Muscle of leg (tissue), 11 donors: ENCODE data around the gene RND3. TPM values are rescaled to one million over a fixed set of nuclear protein-coding genes. Genes with fewer than 3 reads are reported as not detected.
A peak's percentile ranks its signal among the peaks of the same experiment; 100 is the strongest.

Experiments
- DNase-seq: peaks from one replicate; pipeline ENCODE4 v3.0.0; 2013
- H3K27ac ChIP-seq: one replicate; pipeline ENCODE4 v1.5.1; 2013; ENCODE audit warnings: mild to moderate bottlenecking, low read length, control low read depth
- H3K27me3 ChIP-seq: one replicate; pipeline ENCODE4 v1.6.1; 2013; ENCODE audit warnings: low read length; ENCODE audit not compliant: control insufficient read depth, insufficient read depth
- H3K36me3 ChIP-seq: one replicate; pipeline ENCODE4 v1.6.1; 2013; ENCODE audit warnings: low read length; ENCODE audit not compliant: control insufficient read depth, insufficient read depth
- H3K4me1 ChIP-seq: one replicate; pipeline ENCODE4 v1.6.1; 2013; ENCODE audit warnings: low read length; ENCODE audit not compliant: control insufficient read depth, insufficient read depth
- H3K4me3 ChIP-seq: one replicate; pipeline ENCODE4 v1.5.1; 2013; ENCODE audit warnings: low read length, control low read depth
- H3K9me3 ChIP-seq: replicated peaks from 2 replicates; pipeline ENCODE4 v1.6.1; 2013; ENCODE audit warnings: low read depth, low read length; ENCODE audit not compliant: control insufficient read depth
- WGBS: methylation state at CpG from one replicate; pipeline ENCODE4 v1.1.5; 2013; ENCODE audit warnings: missing lambda C conversion rate; ENCODE audit not compliant: insufficient coverage; 5-methylcytosine and 5-hydroxymethylcytosine counted together
- polyA plus RNA-seq, 8 donors: library from polyadenylated mRNA; unstranded; fragments of 120-200 nt; gene quantifications; one replicate each; pipeline versions ENCODE4 v1.2.1 to v1.2.3, GENCODE V29; 2013; ENCODE audit warnings: inconsistent platforms in 1 of 8, low replicate concordance in 1 of 8; ENCODE audit not compliant: insufficient read length in 8 of 8, insufficient read depth in 1 of 8
- total RNA-seq: library from RNA; stranded (reverse); fragments of 120-200 nt; gene quantifications from one replicate; pipeline ENCODE4 v1.2.4, GENCODE V29; 2013

RND3 gene
- total and polyA plus RNA-seq, 9 donors = 36.3 to 81.7 (median 44.6) TPM

DNA sequence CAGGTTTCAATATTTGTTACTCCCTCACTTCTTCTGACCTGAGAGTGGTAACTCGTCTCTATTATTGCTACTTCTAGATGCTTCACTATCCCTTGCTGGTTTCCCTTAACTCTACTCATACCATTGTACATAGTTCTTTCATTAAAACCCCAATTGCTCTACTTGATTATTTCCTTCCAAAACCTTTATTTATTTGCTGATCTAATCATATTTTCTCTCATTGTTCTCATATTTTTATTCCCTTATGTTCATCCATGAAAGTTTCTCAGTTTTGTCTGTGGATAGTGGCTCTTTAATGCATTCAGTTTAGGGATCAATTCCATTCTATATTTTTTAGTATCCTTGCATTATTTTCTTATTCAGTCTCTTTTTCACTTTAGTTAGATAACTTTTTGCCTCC lies 42.1 kb downstream of the RND3 start:
- 85% methylated on average over 1 of the region's 1 CpG for WGBS
- Histone ChIP-seq H3K4me1 (no peaks in the 10 kb centered on the region), H3K27me3 (no peaks in the 10 kb centered on the region), H3K4me3 (no peak overlapping the region), H3K36me3 (no peaks in the 10 kb centered on the region), H3K9me3 (no peaks in the 10 kb centered on the region), H3K27ac (no peak overlapping the region)
- no peak for DNase-seq

DNA sequence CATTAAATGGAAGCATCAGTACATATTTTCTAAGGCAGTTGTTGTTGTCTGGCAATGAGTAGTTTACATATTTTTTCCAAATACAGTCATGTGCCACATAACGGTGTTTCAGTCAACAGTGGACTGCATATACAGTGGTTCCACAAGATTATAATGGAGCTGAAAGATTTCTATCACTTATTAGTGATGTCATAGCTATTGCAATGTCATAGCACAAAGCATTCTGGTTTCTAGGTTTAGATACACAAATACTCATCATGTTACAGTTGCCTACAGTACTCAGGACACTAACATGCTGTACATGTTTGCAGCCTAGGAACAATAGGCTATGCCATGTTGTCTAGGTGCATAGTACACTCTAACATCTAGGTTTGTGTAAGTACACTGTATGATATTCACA lies 45.0 kb downstream of the RND3 start:
- H3K4me1 ChIP-seq = no peaks in the 10 kb centered on the region
- no CpG with 5 or more reads among the region's 1 CpG for WGBS
- H3K4me3 ChIP-seq = no peak overlapping the region
- no peak overlapping the region for H3K27ac ChIP-seq
- DNase-seq = no peak
- no peaks in the 10 kb centered on the region for H3K36me3 ChIP-seq
- H3K9me3 ChIP-seq = no peaks in the 10 kb centered on the region
- H3K27me3 ChIP-seq = no peaks in the 10 kb centered on the region

- Histone ChIP-seq H3K27me3 (no peaks in the 10 kb centered on the region), H3K9me3 (no peaks in the 10 kb centered on the region), H3K4me3 (no peak overlapping the region), H3K36me3 (no peaks in the 10 kb centered on the region), H3K27ac (peak overlapping the region; percentile 3), H3K4me1 (no peaks in the 10 kb centered on the region)
- DNase-seq = peak; percentile 93
- 20% methylated on average over 2 of the region's 2 CpGs for WGBS
These were observed 45.7 kb downstream of the RND3 start for GRCh38 chr2:150441784-150442183.

GRCh38 chr2:150441226-150441625 lies 46.2 kb downstream of the RND3 start:
- Histone ChIP-seq H3K9me3 (no peaks in the 10 kb centered on the region), H3K27me3 (no peaks in the 10 kb centered on the region), H3K27ac (no peak overlapping the region), H3K4me3 (no peak overlapping the region), H3K4me1 (no peaks in the 10 kb centered on the region), H3K36me3 (no peaks in the 10 kb centered on the region)
- no CpG with 5 or more reads among the region's 2 CpGs for WGBS
- DNase-seq = no peak

GRCh38 chr2:150438654-150439053 lies 48.8 kb downstream of the RND3 start:
- WGBS = no CpG with 5 or more reads among the region's 2 CpGs
- no peak overlapping the region for H3K27ac ChIP-seq
- H3K36me3 ChIP-seq = no peaks in the 10 kb centered on the region
- no peak for DNase-seq
- no peak overlapping the region for H3K4me3 ChIP-seq
- no peaks in the 10 kb centered on the region for H3K4me1 ChIP-seq
- H3K9me3 ChIP-seq = no peaks in the 10 kb centered on the region
- H3K27me3 ChIP-seq = no peaks in the 10 kb centered on the region

GRCh38 chr2:150438041-150438440 lies 49.4 kb downstream of the RND3 start:
- Histone ChIP-seq H3K4me1 (no peaks in the 10 kb centered on the region), H3K9me3 (no peaks in the 10 kb centered on the region), H3K27ac (no peak overlapping the region), H3K36me3 (no peaks in the 10 kb centered on the region), H3K27me3 (no peaks in the 10 kb centered on the region), H3K4me3 (no peak overlapping the region)
- WGBS = no CpG with 5 or more reads among the region's 2 CpGs
- no peak for DNase-seq

DNA sequence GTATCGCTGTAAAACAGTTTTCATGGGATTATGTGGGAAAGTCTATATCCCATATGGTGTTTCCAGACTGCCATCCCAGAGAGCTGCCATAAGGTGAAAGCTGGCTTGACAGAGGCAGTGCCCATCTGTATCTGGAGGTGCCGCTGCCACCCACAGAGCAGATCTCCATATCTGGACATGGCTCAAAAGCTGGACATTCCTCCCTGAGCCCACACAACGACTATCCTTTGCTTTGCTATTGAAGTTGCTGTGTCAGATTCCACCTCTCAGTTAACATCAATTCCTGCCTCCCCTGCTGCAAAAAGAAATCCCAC lies 55.2 kb downstream of the RND3 start:
- Histone ChIP-seq H3K27me3 (no peaks in the 10 kb centered on the region), H3K36me3 (no peaks in the 10 kb centered on the region), H3K4me3 (no peak overlapping the region), H3K9me3 (no peaks in the 10 kb centered on the region), H3K4me1 (no peaks in the 10 kb centered on the region), H3K27ac (no peak overlapping the region)
- no peak for DNase-seq
- 71% methylated on average over 3 of the region's 3 CpGs for WGBS

DNA sequence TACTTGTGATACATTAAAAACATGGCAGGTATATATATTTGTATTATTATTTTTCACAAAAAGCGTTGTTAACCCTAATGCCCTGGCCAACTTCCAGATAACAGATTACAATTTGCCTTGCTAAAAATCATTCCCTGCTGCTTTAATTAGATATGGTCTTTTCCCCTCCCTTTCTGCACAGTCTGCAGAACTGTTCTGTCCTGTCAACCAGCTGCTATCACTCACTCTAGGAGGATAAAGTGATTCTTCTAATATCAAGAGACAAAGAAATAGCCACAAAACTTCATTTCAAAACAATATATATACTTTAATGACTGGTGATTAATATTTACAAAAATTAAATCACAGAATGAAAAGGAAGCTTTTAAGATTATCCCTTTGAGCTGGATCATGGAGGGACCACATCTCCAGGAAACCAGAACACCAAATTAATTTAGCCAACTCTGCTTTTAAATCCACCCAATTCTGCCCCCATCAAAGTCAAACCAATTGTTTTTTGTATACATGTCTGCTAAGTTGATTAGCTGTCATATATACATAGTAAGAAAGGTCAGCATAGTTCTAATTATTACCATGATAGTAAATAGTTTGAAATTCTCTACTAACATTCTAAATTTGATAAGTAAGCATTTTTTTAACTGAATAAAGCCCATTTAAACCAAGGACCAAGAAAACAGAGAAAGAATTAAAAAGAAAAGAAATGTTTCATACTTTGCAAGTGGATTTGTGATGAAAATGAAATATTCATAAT lies 55.7 kb downstream of the RND3 start:
- H3K4me3 ChIP-seq = no peak overlapping the region
- no peaks in the 10 kb centered on the region for H3K36me3 ChIP-seq
- no peaks in the 10 kb centered on the region for H3K27me3 ChIP-seq
- WGBS = no CpG with 5 or more reads among the region's 1 CpG
- H3K9me3 ChIP-seq = no peaks in the 10 kb centered on the region
- no peak for DNase-seq
- H3K4me1 ChIP-seq = no peaks in the 10 kb centered on the region
- no peak overlapping the region for H3K27ac ChIP-seq

DNA sequence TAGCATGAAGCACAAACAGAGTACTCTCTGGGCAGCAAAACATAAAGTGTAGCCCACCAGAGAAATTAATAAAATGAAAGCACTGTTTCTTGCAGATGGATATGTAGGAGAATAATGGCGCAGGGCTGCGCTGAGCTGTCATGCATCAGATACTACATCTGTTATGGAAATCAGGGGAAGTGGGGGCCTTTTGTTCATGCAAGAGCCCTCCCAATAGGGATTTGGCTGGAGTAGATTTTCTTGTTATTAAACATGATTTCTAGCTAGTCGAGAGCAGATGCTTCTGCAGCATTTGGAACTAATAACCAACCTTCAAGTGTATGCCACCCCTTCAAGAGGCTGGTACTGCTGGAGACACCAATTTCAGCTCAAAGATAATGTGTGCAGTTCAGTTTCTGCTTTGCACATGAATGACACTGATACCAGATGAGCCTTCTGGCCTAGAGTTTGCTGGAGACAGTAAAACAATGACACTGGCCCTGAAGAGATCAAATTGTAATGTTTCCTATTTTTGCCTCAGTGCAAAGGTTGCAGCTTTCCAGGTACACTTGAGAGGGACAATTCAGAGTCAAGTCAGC lies 58.0 kb downstream of the RND3 start:
- no peaks in the 10 kb centered on the region for H3K27me3 ChIP-seq
- no peak overlapping the region for H3K4me3 ChIP-seq
- no peaks in the 10 kb centered on the region for H3K4me1 ChIP-seq
- H3K9me3 ChIP-seq = no peaks in the 10 kb centered on the region
- WGBS = 43% methylated on average over 2 of the region's 3 CpGs
- DNase-seq = peak; percentile 64
- H3K27ac ChIP-seq = no peak overlapping the region
- H3K36me3 ChIP-seq = no peaks in the 10 kb centered on the region

DNA sequence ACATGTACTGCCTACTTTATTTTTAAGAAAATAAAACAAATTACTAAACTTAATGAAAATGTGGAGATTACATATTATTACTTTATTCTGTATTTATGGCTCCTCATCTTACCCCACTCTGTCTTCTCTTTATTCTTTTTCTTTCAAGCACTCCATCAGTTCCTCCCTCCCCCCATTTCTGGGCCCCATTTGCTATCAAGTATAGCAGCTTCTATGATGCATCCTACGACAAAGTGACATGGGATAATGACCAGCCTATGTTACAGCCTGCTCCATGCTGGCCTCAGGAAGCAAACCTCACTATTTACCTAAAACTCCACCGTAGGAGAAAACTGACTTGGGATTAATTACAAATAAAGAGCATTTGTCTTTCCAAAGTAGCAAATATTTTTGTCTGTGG lies 58.8 kb downstream of the RND3 start:
- DNase-seq = no peak
- no peak overlapping the region for H3K4me3 ChIP-seq
- no peaks in the 10 kb centered on the region for H3K9me3 ChIP-seq
- H3K36me3 ChIP-seq = no peaks in the 10 kb centered on the region
- WGBS = no CpG with 5 or more reads among the region's 2 CpGs
- H3K27ac ChIP-seq = no peak overlapping the region
- no peaks in the 10 kb centered on the region for H3K27me3 ChIP-seq
- H3K4me1 ChIP-seq = no peaks in the 10 kb centered on the region

DNA sequence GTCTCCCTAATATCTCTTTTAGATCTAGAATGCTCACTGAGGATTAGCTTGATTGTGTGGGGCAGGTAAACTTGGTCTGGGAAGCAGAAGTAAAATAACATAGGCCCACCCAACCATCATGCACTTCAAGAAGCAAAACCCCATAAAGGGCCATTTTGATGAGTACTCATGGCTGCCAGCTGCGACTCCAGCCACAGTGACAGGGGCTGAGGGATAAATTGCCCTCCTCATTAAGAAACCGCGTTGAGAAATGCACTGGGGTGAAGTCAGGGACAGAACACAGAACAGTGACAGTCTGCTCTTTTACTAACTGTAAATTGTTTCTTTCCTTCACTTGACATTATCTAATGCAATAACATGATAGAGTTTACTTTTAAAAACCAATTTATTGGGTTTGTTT lies 60.2 kb downstream of the RND3 start:
- H3K4me3 ChIP-seq = no peak overlapping the region
- H3K36me3 ChIP-seq = no peaks in the 10 kb centered on the region
- DNase-seq = no peak
- no CpG with 5 or more reads among the region's 3 CpGs for WGBS
- no peaks in the 10 kb centered on the region for H3K9me3 ChIP-seq
- H3K4me1 ChIP-seq = no peaks in the 10 kb centered on the region
- H3K27me3 ChIP-seq = no peaks in the 10 kb centered on the region
- H3K27ac ChIP-seq = no peak overlapping the region
